ENCODE data around the gene CPAMD8.
"Not testable (repeated sequence)": the region's sequence is repeated elsewhere in the genome, so short reads cannot be mapped to it uniquely, and the experiment has no call there.

CPAMD8 gene

DNA sequence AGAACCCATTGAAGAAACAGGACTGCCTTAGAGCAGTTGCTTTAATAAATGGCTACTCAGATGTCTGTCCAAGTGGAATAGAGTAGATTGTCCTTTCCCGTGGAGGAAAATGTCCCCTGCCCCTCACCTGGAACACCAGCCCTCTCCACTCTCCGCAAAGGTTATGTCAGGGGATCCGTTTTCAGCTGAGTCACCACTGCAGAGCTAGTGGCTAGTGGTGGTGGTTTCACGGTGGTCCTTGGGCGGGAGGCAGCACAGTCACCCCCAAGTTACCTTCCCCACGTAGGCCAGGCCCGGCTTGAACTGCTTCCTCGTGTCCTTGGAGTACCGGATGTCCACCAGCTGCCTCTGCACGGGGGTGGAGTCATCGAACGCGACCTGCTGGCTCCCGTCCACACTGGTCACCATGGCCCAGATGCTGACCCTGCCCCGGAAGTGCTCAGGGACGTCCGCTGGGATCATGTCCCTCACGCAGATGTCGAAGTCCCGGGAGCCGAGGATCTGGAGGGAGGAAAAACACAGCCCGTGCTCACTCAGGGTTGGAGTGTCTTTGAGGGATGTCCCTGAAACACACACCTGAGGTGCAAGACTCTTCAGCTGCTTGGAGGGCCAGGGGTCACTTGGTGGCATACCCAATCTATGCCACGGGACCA is 29.6 kb downstream of the CPAMD8 start:
- DNase-seq: not testable (repeated sequence)

DNA sequence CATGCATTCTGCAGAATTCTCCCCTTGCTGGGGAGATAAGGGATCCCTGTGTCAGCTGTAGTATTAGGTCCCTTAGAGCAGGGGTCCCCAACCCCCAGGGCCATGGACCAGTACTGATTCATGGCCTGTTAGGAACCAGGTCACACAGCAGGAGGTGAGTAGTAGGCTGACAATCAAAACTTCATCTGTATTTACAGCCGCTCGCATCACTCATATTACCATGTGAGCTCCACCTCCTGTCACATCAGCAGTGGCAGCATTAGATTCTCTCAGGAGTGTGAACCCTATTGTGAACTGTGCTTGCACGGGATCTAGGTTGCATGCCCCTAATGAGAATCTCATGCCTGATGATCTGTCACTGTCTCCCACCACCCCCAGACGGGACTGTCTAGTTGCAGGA is 37.9 kb downstream of the CPAMD8 start:
- no peak for DNase-seq

DNA sequence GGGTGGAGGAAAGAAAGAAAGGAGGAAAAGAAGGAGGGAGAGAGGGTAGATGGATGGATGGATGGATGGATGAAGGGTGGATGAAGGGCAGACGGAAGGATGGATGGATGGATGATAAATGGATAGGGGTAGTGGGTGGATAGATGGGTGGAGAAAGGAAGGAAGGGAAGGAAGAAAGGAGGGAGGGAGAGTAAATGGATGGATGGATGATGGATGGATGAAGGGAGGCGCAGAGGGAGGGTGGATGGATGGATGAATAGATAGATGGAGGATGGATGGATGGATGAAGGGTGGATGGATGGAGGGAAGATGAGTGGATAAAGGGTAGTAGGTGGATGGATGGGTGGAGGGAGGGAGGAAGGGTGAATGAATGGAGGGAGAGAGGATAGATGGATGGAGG is 41.2 kb downstream of the CPAMD8 start:
- DNase-seq: no peak

DNA sequence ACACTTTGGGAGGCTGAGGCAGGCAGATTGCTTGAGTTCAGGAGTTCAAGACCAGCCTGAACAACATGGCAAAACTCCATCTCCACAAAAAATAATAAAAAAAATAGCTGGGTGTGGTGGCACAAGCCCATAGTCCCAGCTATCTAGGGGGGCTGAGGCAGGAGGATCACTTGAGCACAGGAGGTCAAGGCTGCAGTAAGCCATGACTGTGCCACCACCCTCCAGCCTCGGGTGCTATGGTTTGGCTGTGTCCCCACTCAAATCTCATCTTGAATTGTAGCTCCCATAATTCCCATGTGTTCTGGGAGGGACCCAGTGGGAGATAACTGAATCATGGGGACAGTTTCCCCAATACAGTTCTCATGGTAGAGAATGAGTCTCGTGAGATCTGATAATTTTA is 44.0 kb downstream of the CPAMD8 start:
- DNase-seq: not testable (repeated sequence)

DNA sequence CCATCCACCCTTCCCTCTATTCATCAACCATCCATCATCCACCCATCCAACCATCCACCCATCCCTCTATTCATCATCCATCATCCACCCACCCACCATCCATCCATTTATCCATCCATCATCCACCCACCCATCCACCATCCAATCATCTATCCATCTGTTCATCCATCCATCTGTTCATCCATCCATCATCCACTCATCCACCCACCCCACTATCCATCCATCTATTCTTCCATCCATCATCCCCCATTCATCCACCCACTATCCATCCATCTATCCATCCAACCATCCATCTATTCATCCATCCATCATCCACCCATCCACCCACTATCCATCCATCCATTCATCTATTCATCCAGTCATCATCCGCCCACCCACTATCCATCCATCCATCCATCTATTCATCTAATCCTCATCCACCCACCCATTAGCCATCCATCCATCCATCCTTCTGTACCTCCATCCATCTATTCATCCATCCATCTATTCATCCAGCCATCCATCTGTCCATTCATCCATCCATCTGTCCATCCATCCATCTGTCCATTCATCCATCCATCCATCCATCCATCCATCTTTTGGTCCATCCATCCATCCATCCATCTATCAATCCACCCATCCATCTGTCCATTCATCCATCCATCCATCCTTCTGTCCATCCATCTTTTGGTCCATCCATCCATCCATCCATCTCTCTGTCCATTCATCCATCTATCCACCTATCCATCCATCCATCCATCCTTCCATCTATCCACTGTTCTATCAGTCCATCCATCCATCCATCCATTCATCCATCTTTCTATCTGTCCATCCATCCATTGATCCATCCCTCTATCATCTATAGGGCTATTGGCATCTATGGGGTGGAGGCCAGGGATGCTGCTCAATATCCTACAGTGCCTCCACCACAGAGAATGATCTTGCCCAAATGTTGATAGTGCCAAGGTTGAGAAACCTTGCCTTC is 47.5 kb downstream of the CPAMD8 start:
- no peak for DNase-seq

DNA sequence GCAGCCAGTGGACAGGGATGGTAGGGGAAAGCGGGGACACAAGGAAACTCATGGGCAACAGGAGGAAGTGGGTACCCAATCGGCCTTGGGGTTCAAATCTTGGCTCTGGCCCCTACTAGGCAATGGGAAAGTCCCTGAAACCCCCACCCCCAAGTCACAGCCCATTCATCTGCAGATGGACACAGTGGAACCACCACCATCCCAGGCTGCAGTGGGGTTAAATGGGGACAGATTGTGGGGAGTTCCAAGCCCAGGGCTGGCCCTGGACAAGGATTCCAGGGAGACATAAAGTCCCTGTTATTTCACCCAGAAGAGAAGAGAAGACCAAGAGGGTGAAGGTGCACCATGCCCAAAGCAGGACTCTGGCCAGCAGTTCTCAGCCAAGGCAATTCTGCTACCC is 48.5 kb downstream of the CPAMD8 start:
- no peak for DNase-seq

DNA sequence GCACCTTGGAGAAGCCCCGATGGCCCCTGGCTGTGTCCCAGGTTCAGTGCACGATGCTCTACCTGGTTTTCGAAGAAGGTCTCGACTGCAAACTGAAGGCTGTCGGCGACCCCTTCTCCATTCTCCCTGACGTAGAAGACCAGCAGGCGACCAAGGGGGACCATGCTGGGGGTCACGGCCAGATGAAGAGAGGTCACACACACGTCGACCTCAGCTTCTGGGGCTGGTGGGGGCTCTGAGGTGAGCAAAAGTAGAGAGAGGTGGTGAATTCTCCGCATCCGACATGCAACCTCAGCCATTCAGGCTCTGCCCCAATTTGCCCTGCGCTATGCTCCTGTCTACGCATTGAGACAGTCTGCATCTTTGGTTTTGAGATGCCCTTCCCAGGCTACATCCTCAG is 49.3 kb downstream of the CPAMD8 start:
- no peak for DNase-seq

DNA sequence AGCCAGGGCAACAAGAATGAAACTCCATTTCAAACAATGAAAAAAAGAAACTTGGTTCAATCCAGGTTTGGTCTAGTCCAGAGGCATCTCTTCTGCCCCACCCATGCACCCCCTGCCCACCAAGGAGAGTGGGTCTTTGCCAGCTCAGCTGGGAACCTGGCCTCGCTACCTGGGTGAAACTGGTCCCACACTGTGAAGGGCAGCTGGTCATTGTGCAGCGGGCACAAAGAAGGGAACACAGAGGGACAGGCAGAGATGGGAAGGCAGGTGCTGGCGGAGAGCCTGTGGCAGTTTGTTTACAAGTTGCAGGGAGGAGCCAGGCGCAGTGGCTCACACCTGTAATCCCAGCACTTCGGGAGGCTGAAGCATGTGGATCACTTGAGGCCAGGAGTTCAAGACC is 50.2 kb downstream of the CPAMD8 start:
- no peak for DNase-seq

DNA sequence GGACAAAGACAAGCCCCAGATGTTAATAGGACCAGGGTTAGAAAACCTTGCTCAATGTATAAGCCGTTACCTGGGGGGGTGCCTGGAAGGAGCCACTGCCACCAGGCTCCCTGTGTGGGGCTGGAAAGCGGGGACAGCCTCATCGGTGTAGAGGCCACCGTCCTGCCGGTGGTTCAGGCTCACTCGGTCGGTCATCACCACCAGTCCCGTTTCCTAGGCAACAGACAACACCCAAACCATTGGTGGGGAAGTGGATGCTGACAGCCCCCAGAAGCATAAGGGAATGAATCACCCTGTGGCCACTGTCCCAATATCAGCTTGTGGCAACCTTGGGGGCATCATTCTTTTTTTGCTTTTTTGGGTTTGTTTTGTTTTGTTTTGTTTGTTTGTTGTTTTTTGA is 55.8 kb downstream of the CPAMD8 start:
- no peak for DNase-seq

DNA sequence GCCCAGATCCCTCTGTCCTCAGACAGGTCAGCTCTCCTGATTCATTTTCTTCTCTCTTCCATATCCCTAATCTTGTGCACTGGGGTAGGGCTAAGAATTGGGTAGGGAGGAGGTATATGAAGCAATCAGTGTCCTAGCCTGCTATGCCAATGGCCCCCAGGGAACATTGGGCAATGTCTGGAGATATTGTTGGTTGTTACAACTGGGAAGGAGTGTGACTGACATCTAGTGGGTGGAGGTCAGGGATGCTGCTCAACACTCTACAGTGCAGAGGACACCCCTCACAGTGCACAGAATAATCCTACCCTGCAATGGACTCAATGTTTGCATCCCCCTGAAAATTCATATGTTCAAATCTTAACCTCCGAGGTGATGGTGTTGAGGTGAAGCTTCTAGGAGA is 57.5 kb downstream of the CPAMD8 start:
- DNase-seq: no peak

DNA sequence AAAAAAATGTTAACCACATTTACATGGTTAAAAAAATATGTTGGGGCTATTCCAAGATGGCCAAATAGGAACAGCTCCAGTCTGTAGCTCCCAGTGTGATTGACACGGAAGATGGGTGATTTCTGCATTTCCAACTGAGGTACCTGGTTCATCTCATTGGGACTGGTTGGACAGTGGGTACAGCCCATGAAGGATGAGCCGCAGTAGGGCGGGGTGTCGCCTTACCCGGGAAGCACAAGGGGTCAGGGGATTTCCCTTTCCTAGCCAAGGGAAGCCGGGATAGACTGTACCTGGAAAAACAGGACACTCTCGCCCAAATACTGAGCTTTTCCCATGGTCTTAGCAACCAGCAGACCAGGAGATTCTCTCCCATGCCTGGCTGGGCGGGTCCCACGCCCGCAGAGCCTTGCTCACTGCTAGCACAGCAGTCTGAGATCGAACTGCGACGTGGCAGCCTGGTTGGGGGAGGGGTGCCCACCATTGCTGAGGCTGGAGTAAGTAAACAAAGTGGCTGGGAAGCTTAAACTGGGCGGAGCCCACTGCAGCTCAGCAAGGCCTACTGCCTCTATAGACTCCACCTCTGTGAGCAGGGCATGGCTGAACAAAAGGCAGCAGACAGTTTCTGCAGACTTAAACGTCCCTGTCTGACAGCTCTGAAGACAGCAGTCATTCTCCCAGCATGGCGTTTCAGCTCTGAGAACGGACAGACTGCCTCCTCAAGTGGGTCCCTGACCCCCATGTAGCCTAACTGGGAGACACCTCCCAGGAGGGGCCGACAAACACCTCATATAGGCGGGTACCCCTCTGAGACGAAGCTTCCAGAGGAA is 65.4 kb downstream of the CPAMD8 start:
- not testable (repeated sequence) for DNase-seq

DNA sequence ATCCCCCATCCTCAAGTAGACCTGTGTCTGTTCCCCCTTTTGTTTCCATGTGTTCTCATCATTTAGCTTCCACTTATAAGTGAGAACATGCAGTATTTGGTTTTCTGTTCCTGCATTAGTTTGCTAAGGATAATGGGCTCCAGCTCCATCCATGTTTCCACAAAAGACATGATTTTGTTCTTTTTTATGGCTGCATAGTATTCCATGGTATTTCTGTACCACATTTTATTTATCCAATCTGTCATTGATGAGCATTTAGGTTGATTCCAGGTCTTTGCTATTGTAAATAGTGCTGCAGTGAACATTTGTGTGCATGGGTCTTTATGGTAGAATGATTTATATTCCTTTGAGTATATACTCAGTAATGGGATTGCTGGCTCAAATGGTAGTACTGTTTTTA is 68.3 kb downstream of the CPAMD8 start:
- DNase-seq: not testable (repeated sequence)

DNA sequence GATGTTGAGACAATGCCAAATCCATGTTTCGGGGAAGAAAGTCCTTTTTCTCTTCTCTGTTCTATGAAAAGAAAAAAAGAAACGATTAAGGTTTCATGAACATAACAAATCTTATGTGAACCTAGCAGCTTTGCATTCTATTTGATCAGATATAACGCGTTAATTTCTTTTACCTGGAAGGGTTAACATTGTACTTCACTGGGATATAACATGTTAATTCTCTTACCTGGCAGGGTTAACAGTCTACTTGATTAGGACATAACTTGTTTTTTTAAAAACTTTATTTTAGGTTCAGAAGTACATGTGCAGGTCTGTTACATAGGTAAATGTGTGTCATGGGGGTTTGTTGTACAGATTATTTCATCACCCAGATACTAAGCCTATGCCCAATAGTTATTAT is 68.8 kb downstream of the CPAMD8 start:
- DNase-seq: no peak

DNA sequence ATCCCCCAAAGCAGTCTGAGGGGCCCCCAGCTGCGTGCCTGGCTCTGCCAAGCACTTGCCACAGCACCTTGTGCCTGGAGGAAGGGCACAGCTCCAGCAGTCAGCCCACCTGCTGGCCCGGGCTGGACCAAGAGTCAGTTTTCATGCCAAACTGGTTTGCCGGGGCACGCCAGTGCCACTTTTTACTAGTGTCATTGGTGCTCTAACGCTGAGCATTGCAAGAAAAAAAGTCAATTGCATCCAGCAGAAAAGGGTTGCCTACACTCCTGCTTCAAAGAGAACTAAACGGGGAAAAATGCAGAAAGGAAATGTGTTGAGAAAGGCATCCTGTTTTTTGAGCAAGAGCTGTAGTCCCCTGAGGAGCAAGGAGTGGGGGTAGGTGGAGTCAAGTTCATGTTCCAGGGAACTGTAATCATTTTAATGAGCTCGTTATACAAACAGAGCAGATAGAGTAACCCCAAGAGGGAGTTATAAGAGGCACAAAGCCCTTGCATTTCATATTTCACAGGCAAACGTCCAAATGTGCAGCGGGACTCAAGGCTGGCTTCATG is 69.4 kb downstream of the CPAMD8 start:
- DNase-seq: no peak

DNA sequence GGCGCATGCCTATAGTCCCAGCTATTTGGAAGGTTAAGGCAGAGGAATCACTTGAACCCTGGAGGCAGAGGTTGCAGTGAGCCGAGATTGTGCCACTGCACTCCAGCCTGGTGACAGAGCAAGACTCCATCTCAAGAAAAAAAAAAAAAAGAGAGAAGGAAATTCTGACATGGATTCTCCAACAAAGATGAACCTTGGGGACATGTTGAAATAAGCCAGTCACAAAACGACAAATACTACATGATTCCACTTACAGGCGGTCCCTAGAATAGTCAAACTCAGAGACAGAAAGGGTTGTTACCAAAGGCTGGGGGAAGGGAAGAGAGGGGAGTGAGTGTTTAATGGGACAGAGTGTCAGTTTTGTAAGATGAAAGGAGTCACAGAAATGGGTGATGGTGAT is 71.4 kb downstream of the CPAMD8 start:
- no peak for DNase-seq

DNA sequence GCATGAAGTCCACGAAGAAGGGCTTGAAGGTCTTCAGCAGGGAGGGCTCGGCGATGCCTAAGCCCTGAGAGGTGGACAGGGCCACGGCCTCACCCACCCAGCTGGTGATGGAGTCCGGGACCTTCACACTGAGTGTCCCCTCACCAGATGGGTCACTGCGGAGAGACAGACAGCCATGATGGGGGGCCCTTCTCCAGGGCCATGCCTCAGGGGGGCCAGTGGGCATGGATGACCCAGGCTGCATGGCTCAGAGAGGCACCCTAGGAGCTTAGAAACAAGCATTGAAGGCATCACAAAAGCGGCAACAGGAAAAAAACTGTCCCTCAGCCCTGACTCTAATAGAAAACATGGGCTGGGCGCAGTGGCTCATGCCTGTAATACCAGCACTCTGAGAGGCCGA is 74.6 kb downstream of the CPAMD8 start:
- no peak for DNase-seq

DNA sequence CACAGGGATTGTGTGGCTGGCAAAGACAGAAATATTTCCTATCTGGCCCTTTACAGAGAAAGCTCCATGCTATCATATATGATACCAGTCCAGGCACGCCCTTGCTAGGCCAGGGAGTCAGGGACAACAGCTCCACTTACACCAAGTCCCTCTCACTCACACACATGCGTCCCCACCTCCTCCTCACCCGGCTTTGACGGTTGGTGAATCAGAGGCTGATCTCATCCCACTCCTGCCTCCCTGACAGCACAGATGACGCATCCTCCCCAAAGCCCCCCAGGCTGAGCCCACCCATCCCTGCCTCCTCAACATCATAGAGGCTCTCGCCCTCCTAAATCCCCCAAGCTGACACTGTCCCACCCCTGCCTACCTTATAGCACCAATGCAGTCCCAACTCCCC is 75.1 kb downstream of the CPAMD8 start:
- DNase-seq: no peak

DNA sequence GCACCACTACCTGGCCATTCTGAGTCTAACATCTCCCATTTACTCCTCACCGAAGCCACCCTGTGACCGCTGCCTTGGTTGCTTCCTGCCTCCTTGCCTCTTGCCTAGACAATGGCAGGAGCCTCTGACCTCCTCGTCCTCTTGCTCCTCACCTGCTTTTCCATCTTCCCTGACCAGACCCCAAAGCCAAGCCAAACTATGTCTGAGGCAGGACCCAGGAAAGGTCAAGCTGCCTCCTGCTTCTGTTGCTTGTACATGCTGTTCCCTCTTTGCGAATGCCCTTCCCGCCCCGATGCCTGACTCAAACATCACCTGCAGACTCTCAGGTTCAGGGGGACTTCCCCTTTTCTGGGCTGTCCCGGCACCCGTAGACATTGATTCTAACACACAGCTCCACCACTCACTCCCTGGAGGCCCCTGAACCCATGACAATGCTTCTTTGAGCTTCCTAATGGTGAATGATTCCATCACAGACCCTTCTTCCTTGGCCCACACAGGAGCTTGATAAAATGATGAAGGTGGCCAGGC is 77.0 kb downstream of the CPAMD8 start:
- no peak for DNase-seq

DNA sequence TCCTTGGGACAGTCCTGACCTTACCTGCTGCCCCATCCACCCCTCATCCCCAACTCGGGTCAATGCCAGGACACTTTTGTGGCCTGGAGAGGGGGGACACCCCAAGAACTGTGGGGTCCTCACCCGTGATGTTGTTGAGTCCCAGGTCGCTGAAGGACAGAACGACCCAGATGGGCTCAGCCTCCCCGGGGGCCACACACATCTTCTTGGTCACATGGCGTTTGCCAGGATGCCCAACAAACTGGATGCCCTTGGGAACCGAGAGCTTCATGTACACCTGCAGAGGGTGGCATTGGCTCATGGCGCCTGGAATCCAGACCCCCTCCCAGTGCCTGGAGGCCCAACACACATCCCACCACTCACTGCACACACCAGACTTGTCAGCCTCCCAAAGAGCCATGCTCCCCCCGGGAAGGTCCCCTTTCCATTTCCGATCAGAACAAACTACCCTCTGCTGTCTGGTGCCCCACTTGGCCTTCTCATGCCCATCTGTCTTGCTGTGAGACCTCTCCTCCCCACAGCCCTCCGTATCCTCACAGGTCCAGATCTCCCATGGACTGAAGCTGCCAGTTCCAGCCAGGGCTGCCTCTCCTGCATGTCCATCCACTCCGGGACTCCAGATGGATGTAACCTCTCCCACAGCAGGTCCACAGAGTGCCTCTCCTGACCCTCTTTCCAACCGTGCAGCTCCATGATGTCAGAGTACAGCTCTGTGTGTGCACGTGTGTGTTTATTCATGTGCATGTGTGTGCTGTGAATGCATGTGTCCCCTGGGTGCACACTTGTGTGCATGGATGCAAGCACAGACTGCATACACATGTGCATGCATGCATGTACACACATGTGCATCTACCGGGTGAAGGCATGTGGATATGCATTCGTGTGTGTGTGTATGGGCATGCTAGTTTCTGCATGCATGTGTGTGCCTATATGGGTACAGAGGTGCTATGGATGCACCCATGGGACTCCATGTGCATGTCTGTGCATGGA is 79.4 kb downstream of the CPAMD8 start:
- DNase-seq: no peak

DNA sequence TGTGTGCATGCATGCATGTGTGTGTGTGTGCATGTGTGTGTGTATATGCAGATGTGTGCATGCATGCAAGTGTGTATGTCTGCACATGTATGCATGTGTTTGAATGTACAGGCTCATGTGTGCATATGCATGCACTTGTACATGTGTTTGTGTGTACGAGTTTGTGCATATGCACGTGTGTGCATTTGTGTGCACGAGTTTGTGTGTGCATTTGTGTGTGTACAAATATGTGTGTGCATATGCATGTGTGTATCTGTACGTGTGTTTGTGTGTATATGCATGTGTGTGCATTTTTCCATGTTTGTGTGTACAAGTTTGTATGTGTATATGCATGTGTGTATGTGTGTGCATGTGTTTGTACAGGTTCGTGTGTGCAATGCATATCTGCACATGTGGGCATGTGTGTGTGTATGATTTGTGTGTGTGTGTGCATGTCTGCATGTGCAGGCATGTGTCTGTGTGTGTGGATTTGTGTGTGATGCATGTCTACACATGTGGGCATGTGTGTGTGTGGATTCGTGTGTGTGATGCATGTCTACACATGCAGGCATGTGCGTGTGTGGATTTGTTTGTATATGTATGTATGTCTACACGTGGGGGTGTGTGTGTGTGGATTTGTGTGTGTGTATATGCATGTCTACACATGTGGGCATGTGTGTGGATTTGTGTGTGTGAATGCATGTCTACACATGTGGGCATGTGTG is 80.7 kb downstream of the CPAMD8 start:
- DNase-seq: no peak

DNA sequence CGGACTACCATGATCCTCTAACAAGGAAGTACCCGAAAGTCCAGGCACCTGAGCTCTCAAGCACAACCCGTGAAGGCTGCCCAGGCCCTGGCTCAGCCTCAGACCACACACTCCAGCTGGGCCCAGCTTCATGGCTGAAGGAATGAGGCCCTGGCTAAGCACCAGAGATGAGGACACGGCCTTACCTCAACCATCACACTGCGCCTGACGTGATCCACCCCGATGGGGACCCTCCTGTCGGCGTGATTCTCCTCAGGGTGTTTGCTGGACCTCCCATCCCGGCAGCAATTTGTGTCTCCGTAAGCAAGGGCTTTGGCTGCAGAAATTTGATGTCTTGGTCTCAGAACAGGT is 81.3 kb downstream of the CPAMD8 start:
- DNase-seq: no peak
